ENCODE measurements around the gene MAN1C1.
"Not testable (repeated sequence)": the region's sequence is repeated elsewhere in the genome, so short reads cannot be mapped to it uniquely, and the experiment has no call there.

Gene MAN1C1

DNA sequence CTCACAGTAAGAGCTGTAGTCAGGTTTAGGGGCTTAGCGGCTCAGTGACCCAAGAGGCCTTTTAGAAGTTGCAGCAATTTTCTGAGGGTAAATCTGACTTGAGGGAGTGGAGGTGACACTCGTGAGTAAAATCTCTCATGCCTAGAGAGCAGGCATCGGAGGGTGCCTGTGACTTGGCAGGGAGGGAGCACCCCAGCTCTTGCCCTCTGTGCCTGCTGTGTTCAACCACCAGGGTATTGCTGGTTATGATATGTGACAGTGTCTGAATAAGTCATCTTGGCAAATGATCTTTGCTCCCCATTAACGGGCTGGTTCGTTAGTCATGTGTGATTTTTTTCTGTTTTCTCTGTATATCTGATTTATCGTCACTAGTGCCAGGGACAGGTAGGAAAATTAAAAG, 5.9 kb downstream of the MAN1C1 start:
- no peak overlapping the region for H3K4me3 Mint-ChIP-seq
- no peaks in the 10 kb centered on the region for H3K27me3 Mint-ChIP-seq
- DNase-seq: no peak
- H3K4me1 Mint-ChIP-seq (ENCODE audit: low read depth in 2 of 2): peaks cover 59 to 85% of the 10 kb centered on the region in 2 donors
- ATAC-seq (replicated peaks): no peak
- no peaks in the 10 kb centered on the region for H3K9me3 Mint-ChIP-seq
- H3K27ac Mint-ChIP-seq: peak overlapping the region in 1 of 2 donors; percentile 70
- peaks cover 9% of the 10 kb centered on the region for H3K36me3 Mint-ChIP-seq (ENCODE audit: insufficient read depth)

DNA sequence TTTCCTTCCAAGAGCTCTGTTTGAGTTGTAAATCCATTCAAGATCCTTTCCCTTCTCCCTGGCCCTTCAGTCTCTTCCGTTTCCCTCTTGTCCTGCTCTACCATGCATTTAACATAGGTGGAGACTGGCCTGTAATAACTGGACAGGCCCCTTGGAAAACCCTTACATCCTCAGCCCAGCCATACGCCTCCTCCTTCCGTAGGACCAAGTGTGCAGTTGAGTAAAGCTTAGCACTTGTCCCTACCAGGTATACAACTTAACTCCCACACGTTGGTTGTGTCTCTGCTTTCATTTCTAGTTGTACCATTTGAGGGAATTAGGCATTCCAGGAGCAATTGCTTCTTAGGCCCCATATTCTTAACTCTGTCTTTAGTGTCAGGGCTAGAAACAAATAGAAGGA, 6.4 kb downstream of the MAN1C1 start:
- no peaks in the 10 kb centered on the region for H3K9me3 Mint-ChIP-seq
- H3K4me1 Mint-ChIP-seq (ENCODE audit: low read depth in 2 of 2): peaks cover 59 to 86% of the 10 kb centered on the region in 2 donors
- DNase-seq (no peak), ATAC-seq (replicated peaks) (no peak)
- H3K4me3 Mint-ChIP-seq: no peak overlapping the region
- H3K27ac Mint-ChIP-seq: peak overlapping the region; percentile 4 to 70
- peaks cover 6% of the 10 kb centered on the region for H3K36me3 Mint-ChIP-seq (ENCODE audit: insufficient read depth)
- no peaks in the 10 kb centered on the region for H3K27me3 Mint-ChIP-seq

DNA sequence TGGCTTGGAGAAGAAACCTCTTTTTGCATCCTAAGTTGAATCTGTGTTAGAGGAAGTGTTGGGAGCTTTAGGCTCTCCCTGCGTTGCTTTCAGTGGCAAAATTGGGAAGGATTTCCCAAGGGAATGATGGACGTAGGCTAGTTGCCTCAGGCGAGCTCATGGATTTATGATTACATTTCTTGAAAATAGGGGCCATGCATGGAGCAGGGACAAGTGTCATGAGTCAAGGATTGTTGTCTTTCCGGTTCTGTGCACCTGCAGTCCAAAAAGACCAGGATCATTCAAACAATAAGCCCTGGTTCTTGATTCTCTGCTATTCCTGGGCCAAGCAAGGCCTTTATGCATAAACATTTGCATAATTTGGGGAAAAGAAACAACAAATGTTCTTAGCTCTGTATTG, 7.1 kb downstream of the MAN1C1 start:
- H3K27me3 Mint-ChIP-seq: no peaks in the 10 kb centered on the region
- no peaks in the 10 kb centered on the region for H3K36me3 Mint-ChIP-seq (ENCODE audit: insufficient read depth)
- ATAC-seq (replicated peaks) (no peak), DNase-seq (no peak)
- peak overlapping the region in 1 of 2 donors; percentile 4 for H3K27ac Mint-ChIP-seq
- no peaks in the 10 kb centered on the region for H3K9me3 Mint-ChIP-seq
- no peak overlapping the region for H3K4me3 Mint-ChIP-seq
- peaks cover 52 to 82% of the 10 kb centered on the region in 2 donors for H3K4me1 Mint-ChIP-seq (ENCODE audit: low read depth in 2 of 2)

DNA sequence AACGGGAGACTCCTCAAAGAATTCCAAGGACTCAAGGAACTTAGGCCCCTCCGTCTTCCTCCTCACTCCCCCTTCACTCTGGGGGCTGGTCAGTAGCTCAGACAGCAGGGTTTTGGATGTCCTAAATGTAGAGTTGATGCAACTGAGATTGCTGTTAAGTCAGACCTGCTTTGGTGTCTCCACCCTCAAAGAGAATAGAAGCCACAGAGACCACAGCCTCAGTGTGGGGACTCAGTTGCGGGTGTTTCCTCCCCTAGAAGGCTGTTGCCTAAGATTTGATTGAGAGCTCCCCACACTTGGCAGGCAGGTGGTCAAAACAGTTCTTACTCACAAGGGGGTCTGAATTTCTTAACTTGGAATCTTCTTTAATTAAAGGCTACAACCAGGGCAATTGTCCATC, 7.6 kb downstream of the MAN1C1 start:
- Mint-ChIP-seq H3K9me3 (no peaks in the 10 kb centered on the region), H3K27ac (peak overlapping the region in 1 of 2 donors; percentile 4), H3K27me3 (no peaks in the 10 kb centered on the region), H3K4me1 (ENCODE audit: low read depth in 2 of 2) (peaks cover 47 to 82% of the 10 kb centered on the region in 2 donors), H3K4me3 (no peak overlapping the region), H3K36me3 (ENCODE audit: insufficient read depth) (no peaks in the 10 kb centered on the region)
- ATAC-seq (replicated peaks) (peak; percentile 61), DNase-seq (no peak)

DNA sequence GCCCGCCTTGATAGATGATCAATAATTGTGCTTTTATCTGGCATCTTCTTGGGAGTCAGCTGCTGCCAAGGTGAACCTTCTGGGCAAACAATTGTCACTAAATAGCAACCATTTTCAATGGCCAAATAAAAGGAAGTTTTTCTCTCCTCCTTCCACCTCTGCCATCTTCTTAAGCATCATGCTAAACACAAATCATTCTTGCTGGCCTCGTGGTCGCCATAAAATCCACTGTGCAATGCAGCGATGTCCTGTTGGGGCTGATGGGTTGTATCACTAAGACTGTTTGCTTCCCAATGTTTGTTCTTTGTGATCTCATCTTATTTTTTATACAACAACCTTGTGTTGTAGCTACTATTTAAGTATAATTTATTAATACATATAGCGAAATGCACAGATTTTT, 8.0 kb downstream of the MAN1C1 start:
- Mint-ChIP-seq H3K4me1 (ENCODE audit: low read depth in 2 of 2) (peaks cover 47 to 78% of the 10 kb centered on the region in 2 donors), H3K4me3 (no peak overlapping the region)

DNA sequence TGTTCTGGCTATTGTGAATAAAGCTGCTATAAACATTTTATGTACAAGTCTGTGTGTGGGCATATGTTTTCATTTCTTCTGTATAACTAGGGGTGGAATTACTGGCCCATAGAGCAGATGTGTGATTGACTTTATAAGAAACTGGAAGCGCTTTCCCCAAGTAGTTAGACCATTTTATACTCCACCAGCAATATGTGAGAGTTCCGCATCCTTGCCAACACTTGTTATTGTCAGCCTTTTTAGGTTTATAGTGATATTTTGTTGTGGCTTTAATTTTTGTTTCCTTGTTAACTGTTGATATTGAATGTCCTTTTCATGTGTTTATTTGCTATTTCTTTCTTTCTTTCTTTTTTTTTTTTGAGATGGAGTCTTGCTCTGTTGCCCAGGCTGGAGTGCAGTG, 9.4 kb downstream of the MAN1C1 start:
- DNase-seq: no peak
- H3K4me3 Mint-ChIP-seq: no peak overlapping the region
- H3K4me1 Mint-ChIP-seq (ENCODE audit: low read depth in 2 of 2): peaks cover 35 to 70% of the 10 kb centered on the region in 2 donors
- no peaks in the 10 kb centered on the region for H3K9me3 Mint-ChIP-seq
- no peaks in the 10 kb centered on the region for H3K27me3 Mint-ChIP-seq
- peak overlapping the region; percentile 27 to 78 for H3K27ac Mint-ChIP-seq
- ATAC-seq (replicated peaks): no peak
- H3K36me3 Mint-ChIP-seq (ENCODE audit: insufficient read depth): no peaks in the 10 kb centered on the region

More for the DNA sequence above, 8.0 kb downstream of the MAN1C1 start:
- Mint-ChIP-seq H3K27ac (no peak overlapping the region), H3K36me3 (ENCODE audit: insufficient read depth) (no peaks in the 10 kb centered on the region), H3K9me3 (no peaks in the 10 kb centered on the region), H3K27me3 (no peaks in the 10 kb centered on the region)
- ATAC-seq (replicated peaks): no peak
- no peak for DNase-seq

DNA sequence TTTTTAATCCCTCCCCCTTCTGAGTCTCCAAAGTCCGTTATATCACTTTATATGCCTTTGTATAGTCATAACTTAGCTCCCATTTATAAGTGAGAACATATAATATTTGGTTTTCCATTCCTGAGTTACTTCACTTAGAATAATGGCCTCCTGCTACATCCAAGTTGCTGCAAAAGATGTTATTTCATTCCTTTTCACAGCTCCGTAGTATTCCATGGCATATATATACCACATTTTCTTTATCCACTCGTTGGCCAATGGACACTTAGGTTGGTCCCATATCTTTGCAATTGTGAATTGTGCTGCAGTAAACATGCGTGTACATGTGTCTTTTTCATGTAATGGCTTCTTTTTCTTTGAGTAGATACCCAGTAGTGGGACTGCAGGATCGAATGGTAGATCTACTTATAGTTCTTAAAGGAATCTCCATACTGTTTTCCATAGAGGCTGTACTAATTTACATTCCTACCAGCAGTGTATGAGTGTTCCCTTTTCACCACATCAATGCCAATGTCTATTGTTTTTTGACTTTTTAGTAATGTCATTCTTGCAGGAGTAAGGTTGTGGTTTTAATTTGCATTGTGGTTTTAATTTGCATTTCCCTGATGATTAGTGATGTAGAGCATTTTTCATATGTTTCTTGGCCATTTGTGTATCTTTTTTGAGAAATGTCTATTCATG, 12.3 kb downstream of the MAN1C1 start:
- no peak for DNase-seq
- H3K9me3 Mint-ChIP-seq: no peaks in the 10 kb centered on the region
- no peaks in the 10 kb centered on the region for H3K27me3 Mint-ChIP-seq
- no peak for ATAC-seq (replicated peaks)
- H3K4me1 Mint-ChIP-seq (ENCODE audit: low read depth in 2 of 2): peaks cover 23 to 64% of the 10 kb centered on the region in 2 donors
- no peak overlapping the region for H3K4me3 Mint-ChIP-seq
- no peaks in the 10 kb centered on the region for H3K36me3 Mint-ChIP-seq (ENCODE audit: insufficient read depth)
- H3K27ac Mint-ChIP-seq: no peak overlapping the region

DNA sequence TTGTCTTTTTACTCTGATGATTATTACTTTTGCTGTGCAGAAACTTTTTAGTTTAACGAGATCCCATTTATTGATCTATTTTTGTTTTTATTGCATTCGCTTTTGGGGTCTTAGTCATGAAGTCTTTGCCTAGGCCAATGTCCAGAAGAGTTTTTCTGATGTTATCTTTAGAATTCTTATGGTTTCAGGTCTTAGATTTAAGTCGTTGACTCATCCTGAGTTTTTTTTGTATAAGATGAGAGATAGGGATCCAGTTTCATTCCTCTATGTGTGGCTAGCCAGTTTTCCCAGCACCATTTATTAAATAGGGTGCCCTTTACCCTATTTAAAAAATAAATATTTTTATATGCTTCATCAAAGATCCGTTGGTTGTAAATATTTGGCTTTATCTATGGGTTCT, 13.2 kb downstream of the MAN1C1 start:
- Mint-ChIP-seq H3K36me3 (ENCODE audit: insufficient read depth) (no peaks in the 10 kb centered on the region), H3K9me3 (no peaks in the 10 kb centered on the region), H3K27ac (no peak overlapping the region), H3K4me1 (ENCODE audit: low read depth in 2 of 2) (peaks cover 19 to 59% of the 10 kb centered on the region in 2 donors), H3K27me3 (no peaks in the 10 kb centered on the region), H3K4me3 (peak overlapping the region in 1 of 2 donors; percentile 9)
- DNase-seq: no peak
- ATAC-seq (replicated peaks): no peak

DNA sequence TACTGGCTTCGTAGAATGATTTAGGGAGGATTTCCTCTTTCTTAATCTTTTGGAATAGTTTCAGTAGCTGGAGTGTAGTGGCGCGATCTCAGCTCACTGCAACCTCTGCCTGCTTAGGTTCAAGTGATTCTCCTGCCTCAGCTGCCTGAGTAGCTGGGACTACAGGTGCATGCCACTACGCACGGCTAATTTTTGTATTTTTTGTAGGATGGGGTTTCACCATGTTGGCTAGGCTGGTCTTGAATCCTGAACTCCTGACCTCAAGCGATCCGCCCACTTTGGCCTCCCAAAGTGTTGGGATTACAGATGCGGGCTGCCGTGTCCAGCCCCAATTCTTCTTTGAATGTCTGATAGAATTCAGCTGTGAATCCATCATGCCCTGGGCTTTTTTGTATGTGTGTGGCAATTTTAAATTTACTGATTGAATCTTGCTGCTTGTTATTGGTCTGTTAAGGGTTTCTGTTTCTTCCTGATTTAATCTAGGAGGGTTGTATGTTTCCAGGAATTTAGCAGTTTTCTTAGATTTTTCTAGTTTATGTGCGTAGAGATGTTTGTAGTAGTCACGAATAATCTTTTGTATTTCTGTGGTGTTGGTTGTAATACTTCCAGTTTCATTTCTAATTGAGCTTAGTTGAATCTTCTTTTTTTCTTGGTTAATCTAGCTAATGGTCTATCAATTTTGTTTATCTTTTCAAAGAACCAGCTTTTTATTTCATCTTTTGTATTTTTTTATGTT, 15.3 kb downstream of the MAN1C1 start:
- H3K27ac Mint-ChIP-seq: peak overlapping the region; percentile 7 to 58
- no peak for ATAC-seq (replicated peaks)
- H3K36me3 Mint-ChIP-seq (ENCODE audit: insufficient read depth): peaks cover 3% of the 10 kb centered on the region
- H3K4me1 Mint-ChIP-seq (ENCODE audit: low read depth in 2 of 2): peaks cover 15 to 43% of the 10 kb centered on the region in 2 donors
- H3K27me3 Mint-ChIP-seq: no peaks in the 10 kb centered on the region
- H3K4me3 Mint-ChIP-seq: peak overlapping the region; percentile 55 to 58
- no peak for DNase-seq
- no peaks in the 10 kb centered on the region for H3K9me3 Mint-ChIP-seq

DNA sequence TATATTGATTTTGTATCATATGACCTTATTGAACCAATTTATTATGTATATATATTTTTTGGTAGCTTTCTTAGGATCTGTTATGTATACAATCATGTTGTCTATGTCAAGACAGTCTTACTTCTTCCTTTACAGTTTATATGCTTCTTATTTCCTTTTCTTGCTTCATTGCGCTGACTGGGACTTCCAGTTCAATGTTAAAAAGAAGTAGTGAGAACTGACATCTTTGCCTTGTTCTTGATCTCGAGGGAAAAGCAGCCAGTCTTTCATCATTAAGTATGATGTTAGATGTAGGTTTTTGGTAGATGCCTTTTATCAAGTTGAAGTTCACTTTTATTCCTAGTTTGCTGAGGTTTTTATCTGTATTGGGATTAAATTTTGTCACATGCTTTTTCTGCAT, 17.5 kb downstream of the MAN1C1 start:
- H3K36me3 Mint-ChIP-seq (ENCODE audit: insufficient read depth): peaks cover 3% of the 10 kb centered on the region
- H3K4me3 Mint-ChIP-seq: no peak overlapping the region
- ATAC-seq (replicated peaks): no peak
- H3K4me1 Mint-ChIP-seq (ENCODE audit: low read depth in 2 of 2): peaks cover 15 to 32% of the 10 kb centered on the region in 2 donors
- H3K27me3 Mint-ChIP-seq: no peaks in the 10 kb centered on the region
- DNase-seq: no peak
- H3K27ac Mint-ChIP-seq: no peak overlapping the region
- peaks cover 0 to 9% of the 10 kb centered on the region in 2 donors for H3K9me3 Mint-ChIP-seq

DNA sequence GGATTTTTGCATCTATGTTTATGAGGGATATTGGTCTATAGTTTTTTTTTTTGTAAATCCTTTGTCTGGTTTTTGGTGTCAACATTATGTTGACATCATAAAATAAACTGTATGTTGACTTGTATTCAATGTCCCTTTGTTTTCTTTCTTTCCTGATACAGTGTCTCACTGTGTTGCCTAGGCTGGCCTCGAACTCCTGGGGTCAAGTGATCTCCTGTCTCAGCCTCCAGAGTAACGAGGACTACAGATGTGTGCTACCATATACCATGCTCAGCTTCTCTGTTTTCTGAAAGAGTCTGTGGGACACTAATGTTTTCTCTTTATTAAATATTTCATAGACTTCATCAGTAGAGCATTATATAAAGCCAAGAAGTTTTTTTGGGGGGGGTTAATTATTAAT, 18.3 kb downstream of the MAN1C1 start:
- H3K4me1 Mint-ChIP-seq (ENCODE audit: low read depth in 2 of 2): peaks cover 9 to 34% of the 10 kb centered on the region in 2 donors
- ATAC-seq (replicated peaks): no peak
- H3K27me3 Mint-ChIP-seq: no peaks in the 10 kb centered on the region
- no peak overlapping the region for H3K4me3 Mint-ChIP-seq
- no peak for DNase-seq
- H3K36me3 Mint-ChIP-seq (ENCODE audit: insufficient read depth): peaks cover 3% of the 10 kb centered on the region
- H3K9me3 Mint-ChIP-seq: peaks cover 0 to 14% of the 10 kb centered on the region in 2 donors
- no peak overlapping the region for H3K27ac Mint-ChIP-seq

DNA sequence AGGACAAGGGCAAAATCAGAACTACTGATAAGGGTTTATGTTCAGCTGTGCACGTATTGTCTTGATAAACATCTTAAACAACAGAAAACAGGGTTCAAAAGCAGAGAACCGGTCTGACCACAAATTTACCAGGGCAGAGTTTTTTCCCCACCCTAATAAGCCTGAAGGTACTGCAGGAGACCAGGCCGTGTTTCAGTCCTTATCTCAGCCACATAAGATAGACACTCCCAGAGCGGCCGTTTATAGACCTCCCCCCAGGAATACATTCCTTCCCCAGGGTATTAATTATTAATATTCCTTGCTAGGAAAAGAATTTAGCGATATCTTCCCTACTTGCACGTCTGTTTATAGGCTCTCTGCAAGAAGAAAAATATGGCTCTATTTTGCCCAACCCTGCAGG, 19.6 kb downstream of the MAN1C1 start:
- Mint-ChIP-seq H3K4me1 (ENCODE audit: low read depth in 2 of 2) (peaks cover 11 to 32% of the 10 kb centered on the region in 2 donors), H3K27ac (peak overlapping the region in 1 of 2 donors; percentile 42), H3K9me3 (peaks cover 0 to 14% of the 10 kb centered on the region in 2 donors)
- not testable (repeated sequence) for ATAC-seq (replicated peaks); H3K36me3 Mint-ChIP-seq (ENCODE audit: insufficient read depth); H3K27me3 Mint-ChIP-seq; H3K4me3 Mint-ChIP-seq; DNase-seq

DNA sequence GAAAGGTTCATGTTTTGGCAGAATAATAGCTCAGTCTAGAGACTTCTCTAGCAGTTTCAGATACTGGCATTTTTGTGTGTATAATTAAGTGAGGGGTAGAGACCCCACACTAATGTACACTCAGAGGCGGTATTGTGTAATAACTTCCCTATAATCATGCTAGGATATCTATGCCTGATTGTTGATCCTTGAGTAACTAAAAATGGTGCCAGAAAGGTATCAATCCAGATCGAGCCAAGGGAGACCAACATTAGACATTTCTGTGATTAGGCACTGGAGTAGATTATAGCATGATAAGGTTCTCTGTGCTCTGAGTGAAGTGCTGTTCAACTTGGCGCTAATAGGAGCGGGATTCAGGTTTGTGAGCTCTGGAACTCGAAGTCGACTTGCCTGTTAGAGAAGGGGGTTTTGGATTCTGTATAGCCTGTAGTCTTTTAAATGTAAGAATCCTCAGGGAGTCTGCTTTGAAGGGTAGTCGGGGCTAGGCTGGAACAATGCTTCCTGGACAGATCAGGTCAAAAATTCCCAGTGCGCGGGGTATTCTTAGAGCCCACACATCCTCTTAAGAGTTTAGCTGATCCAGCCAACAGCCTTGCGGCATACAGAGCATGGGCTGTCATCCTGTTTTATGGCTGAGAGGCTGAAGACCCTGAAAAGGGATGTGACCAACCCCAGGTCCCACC, 24.2 kb downstream of the MAN1C1 start:
- DNase-seq (no peak), ATAC-seq (replicated peaks) (no peak)
- Mint-ChIP-seq H3K36me3 (ENCODE audit: insufficient read depth) (peaks cover 2% of the 10 kb centered on the region), H3K9me3 (peaks cover 0 to 14% of the 10 kb centered on the region in 2 donors), H3K4me1 (ENCODE audit: low read depth in 2 of 2) (peaks cover 25 to 30% of the 10 kb centered on the region in 2 donors), H3K27me3 (no peaks in the 10 kb centered on the region), H3K4me3 (peak overlapping the region in 1 of 2 donors; percentile 36), H3K27ac (peak overlapping the region; percentile 44 to 73)

Data from effector memory CD8-positive, alpha-beta T cell (primary cell).